OCI-LY3 (cell line): ENCODE measurements around the gene KRT85.

Experiments
- H2AFZ ChIP-seq: fragments of 200-600, 300-600 bp; shearing (Covaris generic); 2 replicates; pipeline ENCODE4 v1.6.0; 2014; ENCODE audit warnings: antibody characterized with exemption, low read depth, low read length
- H3K27ac ChIP-seq: fragments of 200-600, 300-600 bp; sonication (generic); 2 replicates; pipeline ENCODE4 v1.5.1; 2014; ENCODE audit warnings: mild to moderate bottlenecking, low read length, moderate library complexity, mixed read lengths
- H3K27me3 ChIP-seq: fragments of 200-600, 300-600 bp; sonication (generic); 2 replicates; pipeline ENCODE4 v1.6.1; 2014; ENCODE audit warnings: low read depth, low read length, mixed read lengths
- H3K36me3 ChIP-seq: fragments of 200-600, 300-600 bp; sonication (generic); replicated peaks from 2 replicates; pipeline ENCODE3; 2014; ENCODE audit warnings: low read depth, low read length, mixed read lengths
- H3K4me1 ChIP-seq: fragments of 300-600, 200-600 bp; sonication (generic); 2 replicates; pipeline ENCODE4 v1.6.1; 2014; ENCODE audit warnings: low read length, mixed read lengths
- H3K4me2 ChIP-seq: fragments of 200-600, 300-600 bp; sonication (generic); 2 replicates; pipeline ENCODE4 v1.6.1; 2014; ENCODE audit warnings: low read length, mixed read lengths
- H3K4me3 ChIP-seq: fragments of 300-600, 200-600 bp; sonication (generic); 2 replicates; pipeline ENCODE4 v1.5.1; 2014; ENCODE audit warnings: antibody characterized with exemption, mild to moderate bottlenecking, low read length, moderate library complexity
- H3K79me2 ChIP-seq: fragments of 300-600, 200-600 bp; shearing (Covaris generic); 2 replicates; pipeline ENCODE4 v1.6.1; 2014; ENCODE audit warnings: mild to moderate bottlenecking, low read length, mixed read lengths
- H3K9ac ChIP-seq: fragments of 300-600, 200-600 bp; shearing (Covaris generic); 2 replicates; pipeline ENCODE4 v1.6.0; 2014; ENCODE audit warnings: mild to moderate bottlenecking, low read length, moderate library complexity
- H3K9me3 ChIP-seq: fragments of 200-600, 300-600 bp; shearing (Covaris generic); 2 replicates; pipeline ENCODE4 v1.6.1; 2014; ENCODE audit warnings: low read length, mixed read lengths; ENCODE audit not compliant: insufficient read depth
- H4K20me1 ChIP-seq: fragments of 200-600, 300-600 bp; sonication (generic); 2 replicates; pipeline ENCODE4 v1.6.1; 2016; ENCODE audit warnings: low read length, mixed read lengths; ENCODE audit not compliant: insufficient read depth
- CTCF ChIP-seq: fragments of 200-600, 300-600 bp; sonication (generic); IDR thresholded peaks from 2 replicates; pipeline ENCODE4 v1.5.1; 2014; ENCODE audit warnings: antibody characterized with exemption, low read length, low read depth
- EZH2phosphoT487 ChIP-seq: fragments of 200-600 bp; shearing (Covaris generic); IDR thresholded peaks from 2 replicates; pipeline ENCODE4 v1.6.1; 2018; ENCODE audit warnings: antibody characterized with exemption, mixed run types, low read depth

KRT85 gene

GRCh38 chr12:52402873-52403540 lies 35.7 kb upstream of the KRT85 start:
- Histone ChIP-seq H3K79me2 (no peaks in the 10 kb centered on the region), H3K27me3 (0 out of 2 replicates have a peak, but pooled peaks cover 4% of the 10 kb centered on the region), H2AFZ (no peak overlapping the region), H3K4me3 (no peak overlapping the region), H3K9me3 (no peaks in the 10 kb centered on the region), H3K9ac (no peak overlapping the region), H3K4me2 (no peak overlapping the region), H3K27ac (no peak overlapping the region), H4K20me1 (no peaks in the 10 kb centered on the region), H3K4me1 (no peaks in the 10 kb centered on the region), H3K36me3 (no peaks in the 10 kb centered on the region)
- no peak for TF ChIP-seq EZH2phosphoT487

GRCh38 chr12:52402377-52402776 lies 35.1 kb upstream of the KRT85 start:
- H3K36me3 ChIP-seq = no peaks in the 10 kb centered on the region
- H3K4me3 ChIP-seq = no peak overlapping the region
- TF ChIP-seq EZH2phosphoT487 = no peak
- TF ChIP-seq CTCF = no peak
- H3K4me2 ChIP-seq = no peak overlapping the region
- no peaks in the 10 kb centered on the region for H3K79me2 ChIP-seq
- no peak overlapping the region for H3K27ac ChIP-seq
- no peaks in the 10 kb centered on the region for H4K20me1 ChIP-seq
- no peak overlapping the region for H3K9ac ChIP-seq
- no peaks in the 10 kb centered on the region for H3K9me3 ChIP-seq
- 0 out of 2 replicates have a peak, but pooled peaks cover 4% of the 10 kb centered on the region for H3K27me3 ChIP-seq
- H2AFZ ChIP-seq = no peak overlapping the region
- H3K4me1 ChIP-seq = no peaks in the 10 kb centered on the region

GRCh38 chr12:52401926-52402325 lies 34.6 kb upstream of the KRT85 start:
- H3K4me2 ChIP-seq = no peak overlapping the region
- no peaks in the 10 kb centered on the region for H3K79me2 ChIP-seq
- no peak overlapping the region for H3K27ac ChIP-seq
- H3K36me3 ChIP-seq = no peaks in the 10 kb centered on the region
- no peaks in the 10 kb centered on the region for H4K20me1 ChIP-seq
- no peak overlapping the region for H2AFZ ChIP-seq
- H3K4me3 ChIP-seq = no peak overlapping the region
- TF ChIP-seq EZH2phosphoT487 (no peak), CTCF (no peak)
- no peaks in the 10 kb centered on the region for H3K9me3 ChIP-seq
- H3K9ac ChIP-seq = no peak overlapping the region
- H3K4me1 ChIP-seq = no peaks in the 10 kb centered on the region
- peaks cover 7% of the 10 kb centered on the region for H3K27me3 ChIP-seq

GRCh38 chr12:52401526-52401925 lies 34.2 kb upstream of the KRT85 start:
- H3K4me2 ChIP-seq = no peak overlapping the region
- H3K9ac ChIP-seq = no peak overlapping the region
- no peak overlapping the region for H3K27ac ChIP-seq
- no peaks in the 10 kb centered on the region for H3K4me1 ChIP-seq
- TF ChIP-seq EZH2phosphoT487 (no peak), CTCF (no peak)
- H3K27me3 ChIP-seq = peaks cover 11% of the 10 kb centered on the region
- H3K9me3 ChIP-seq = no peaks in the 10 kb centered on the region
- no peak overlapping the region for H2AFZ ChIP-seq
- no peak overlapping the region for H3K4me3 ChIP-seq
- H4K20me1 ChIP-seq = no peaks in the 10 kb centered on the region
- no peaks in the 10 kb centered on the region for H3K79me2 ChIP-seq
- H3K36me3 ChIP-seq = no peaks in the 10 kb centered on the region
